Stimulated activated CD8-positive, alpha-beta memory T cell treated with anti-CD3 and anti-CD28 coated beads, Interleukin-4, amount 100 ng/mL, for 1 hour (primary cell): ENCODE data around the gene SLC25A43.
"Not testable (repeated sequence)": the region's sequence is repeated elsewhere in the genome, so short reads cannot be mapped to it uniquely, and the experiment has no call there.

ENCODE experiments used
- DNase-seq, 2 donors: peaks; one replicate each; pipeline ENCODE4 v3.0.0-alpha.2; 2020; ENCODE audit warnings: low read depth in 2 of 2, low spot score in 1 of 2

Gene SLC25A43

DNA sequence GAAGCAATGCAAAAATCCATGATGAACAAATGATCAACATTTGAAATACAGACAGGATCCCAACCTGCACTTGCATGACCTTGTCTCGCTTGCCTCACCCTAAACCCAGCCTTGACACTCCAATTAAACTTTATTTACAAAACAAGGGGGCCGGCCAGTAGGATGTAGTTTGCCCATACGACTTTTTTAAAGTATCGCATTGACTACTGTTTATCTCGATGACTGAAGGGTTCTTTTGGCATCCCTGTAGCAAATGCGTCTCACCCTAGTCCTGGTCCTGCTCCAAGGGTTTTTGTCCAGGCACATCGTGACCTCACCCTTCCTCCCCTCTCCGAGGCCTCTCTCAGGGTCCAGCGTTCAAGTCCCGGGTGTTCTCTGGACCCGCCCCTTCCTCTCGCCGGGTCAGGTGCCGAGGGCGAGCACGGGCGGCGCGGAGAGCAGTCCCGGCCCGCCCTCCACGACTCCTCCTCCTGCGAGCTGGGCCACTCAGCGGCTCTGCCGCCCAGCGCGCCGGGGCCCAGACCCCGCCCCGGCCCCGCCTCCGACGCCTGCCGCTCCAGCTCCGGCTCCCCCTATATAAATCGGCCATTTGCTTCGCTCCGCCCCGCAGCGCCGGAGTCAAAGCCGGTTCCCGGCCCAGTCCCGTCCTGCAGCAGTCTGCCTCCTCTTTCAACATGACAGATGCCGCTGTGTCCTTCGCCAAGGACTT is 68.9 kb downstream of the SLC25A43 start, which contains the start of gene SLC25A5:
SLC25A5 (plus strand) TSS at position 603 of the 709 bp plus-strand sequence; CDS start at position 675, 72 bp downstream.
- DNase-seq: peak; percentile 42 to 60

DNA sequence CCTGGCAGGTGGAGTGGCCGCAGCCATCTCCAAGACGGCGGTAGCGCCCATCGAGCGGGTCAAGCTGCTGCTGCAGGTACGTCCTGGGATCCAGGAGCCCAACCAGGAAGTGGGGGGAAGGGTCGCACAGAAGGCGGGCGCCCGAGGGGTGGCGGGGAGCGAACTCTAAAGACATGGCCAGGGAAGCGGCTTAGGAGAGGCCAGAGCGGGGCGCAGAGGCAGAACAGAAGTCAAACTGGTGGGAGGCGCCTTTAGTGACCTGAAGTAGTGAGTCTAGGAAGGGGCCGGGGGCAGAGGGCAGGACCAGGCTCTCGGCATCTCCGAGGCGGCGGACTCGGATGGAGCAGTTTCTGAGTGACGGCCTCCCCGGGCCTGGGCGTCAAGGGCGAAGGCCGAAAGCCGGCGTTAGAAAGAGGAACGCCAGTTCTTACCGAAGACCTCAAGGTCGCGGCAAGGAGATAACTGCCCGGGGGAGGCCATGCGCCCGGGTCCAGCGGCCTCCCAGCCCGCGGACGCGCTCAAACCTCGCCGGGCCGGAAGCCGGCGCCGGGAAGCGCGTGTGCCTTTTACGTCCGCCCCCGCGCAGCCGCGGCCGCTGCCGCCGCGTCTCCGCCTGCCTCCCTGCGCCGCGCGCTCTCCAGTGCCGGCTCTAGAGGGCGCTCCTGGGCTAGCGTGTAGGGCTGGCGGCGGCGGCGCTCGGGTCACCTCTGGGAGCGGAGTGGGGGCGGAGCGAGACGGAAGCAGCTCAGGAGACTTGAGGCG is 69.6 kb downstream of the SLC25A43 start:
- DNase-seq: peak; percentile 67 to 70

DNA sequence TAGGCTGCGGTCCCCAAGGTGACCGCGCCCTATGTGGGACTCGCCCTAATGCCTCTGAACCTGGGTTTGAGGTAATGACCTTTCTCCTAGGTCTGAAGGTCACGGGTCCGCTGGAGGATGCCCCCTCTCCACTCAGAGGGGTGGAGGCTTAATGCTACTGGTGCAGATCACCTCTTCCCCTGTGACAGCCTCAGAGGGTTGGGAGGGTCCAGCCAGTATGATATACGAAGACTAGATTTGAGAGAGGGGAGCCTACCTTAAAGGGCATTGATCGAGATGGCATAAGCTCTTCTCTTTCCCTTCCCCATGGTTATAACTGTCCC is 70.1 kb downstream of the SLC25A43 start:
- DNase-seq: no peak

DNA sequence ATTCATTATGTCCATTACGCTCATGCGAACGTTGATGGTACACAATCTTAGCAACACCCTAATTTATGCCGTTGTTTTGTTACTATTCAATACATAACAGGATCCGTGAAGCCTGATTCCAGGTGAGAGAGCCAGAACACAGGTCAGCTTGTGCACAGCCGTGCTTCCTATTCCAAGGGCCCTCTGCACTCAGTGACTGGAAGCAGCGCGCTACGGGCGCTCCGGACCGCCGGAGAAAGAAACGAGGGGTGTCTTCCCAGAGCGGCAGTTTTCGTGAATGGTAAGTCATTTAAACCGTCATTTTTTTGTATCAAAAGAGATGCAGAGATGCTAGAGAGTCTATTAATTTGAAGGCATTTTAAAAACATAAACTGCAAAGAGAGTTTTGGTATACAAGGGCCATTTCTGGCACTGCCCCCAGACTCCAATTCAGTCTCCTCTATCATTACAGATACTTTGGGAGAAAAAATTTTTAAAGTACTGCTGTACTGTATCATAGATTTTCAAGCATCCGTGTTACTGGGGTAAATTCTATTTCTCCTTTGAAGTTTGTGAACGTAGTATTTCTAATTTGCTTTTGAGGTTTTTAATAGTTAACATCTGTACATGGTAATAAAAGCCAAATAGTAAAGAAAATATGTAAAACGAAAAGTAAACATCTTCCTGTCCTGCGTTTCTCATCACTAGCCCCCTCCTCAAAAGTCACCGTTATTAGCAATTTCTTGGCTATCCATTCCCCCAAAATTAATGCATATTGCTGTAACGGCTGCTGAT is 75.7 kb downstream of the SLC25A43 start:
- no peak for DNase-seq

DNA sequence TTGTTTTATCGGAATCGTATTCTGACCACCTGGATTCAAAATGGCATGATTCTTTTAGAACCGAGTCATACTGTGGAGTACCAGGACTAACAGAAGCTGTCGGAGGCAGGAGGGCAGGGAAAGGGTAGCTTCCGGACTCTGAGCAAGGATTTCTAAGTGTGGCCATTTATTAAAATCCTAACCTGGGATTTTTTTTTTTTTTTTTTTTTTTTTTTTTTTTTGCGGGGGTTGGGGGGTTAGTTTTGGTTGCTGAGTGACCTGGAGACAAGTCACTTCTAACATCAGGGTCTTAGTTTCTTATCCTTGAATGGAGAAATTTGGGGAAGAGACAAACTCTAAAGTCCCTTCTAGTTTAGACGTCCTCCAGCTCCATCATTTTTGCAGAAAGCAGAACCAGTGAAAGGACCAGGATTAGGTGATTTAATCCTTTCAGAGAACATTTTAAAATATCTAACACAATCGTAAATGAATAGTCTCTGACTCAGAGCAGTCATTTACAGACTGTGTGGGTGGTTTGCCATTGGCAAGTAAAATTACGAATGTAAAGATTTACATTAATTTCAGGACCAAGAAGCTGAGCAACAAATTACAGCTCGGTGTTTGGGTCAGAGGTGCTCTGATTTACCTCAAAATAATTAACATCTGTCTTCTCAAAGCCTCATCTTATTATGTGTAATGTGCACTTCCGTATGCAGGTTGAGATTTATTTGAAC is 76.4 kb downstream of the SLC25A43 start:
- DNase-seq: no peak

DNA sequence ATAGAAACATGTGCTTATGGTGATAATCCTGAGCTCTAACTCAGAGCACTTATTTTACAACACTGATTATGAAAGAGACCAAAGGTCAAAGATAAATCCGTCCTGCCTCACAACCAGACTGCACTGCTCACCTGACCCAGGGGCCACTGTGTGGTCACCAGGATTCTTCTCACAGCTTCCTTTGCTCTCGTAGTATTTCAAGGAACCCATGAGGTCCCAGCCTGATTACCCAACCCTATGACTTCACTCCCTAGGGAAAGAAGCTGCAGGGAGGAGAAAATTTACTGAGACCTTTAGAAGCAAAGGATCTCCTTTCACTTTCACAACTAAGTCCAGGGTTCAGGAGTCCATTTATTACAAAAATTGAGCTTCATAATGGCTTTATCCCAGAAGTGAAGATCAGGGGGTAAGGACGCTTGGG is 78.7 kb downstream of the SLC25A43 start:
- no peak for DNase-seq

DNA sequence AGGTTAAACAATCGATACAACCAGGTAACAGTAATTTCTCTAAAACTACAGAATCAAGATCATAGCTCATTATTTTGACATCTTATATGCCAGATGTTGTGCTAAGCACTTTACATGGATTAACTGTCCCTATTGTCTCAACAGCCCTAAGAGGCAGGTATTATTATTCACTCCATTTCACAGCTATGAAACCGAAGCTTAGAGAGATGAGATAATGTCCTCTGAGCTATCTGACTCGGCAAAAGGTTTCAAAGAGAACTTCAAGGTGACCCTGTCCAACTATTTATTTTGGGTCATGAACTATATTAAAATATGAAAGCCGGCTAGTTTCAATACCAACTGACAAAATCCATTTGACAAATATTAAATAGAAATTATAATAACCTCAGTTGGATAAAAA is 79.4 kb downstream of the SLC25A43 start:
- no peak for DNase-seq

DNA sequence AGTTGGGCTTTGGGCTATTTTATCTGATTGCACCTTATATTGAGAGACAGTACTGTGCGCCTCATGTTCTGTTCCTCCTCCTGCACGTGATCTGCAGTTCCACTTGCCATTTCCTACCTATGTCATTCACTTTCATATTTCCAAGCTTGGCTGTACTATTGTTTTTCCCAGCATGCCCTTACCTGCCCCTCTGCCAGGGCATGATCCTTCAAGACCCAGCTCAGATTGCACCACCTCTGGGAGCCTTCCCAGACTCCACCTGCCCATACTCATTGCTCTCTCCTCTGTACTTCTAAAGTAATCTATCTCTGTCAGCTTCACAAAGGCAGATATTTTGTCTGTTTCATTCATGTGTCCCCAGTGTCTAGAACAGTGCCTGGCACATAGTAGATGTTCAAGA is 80.7 kb downstream of the SLC25A43 start:
- no peak for DNase-seq

DNA sequence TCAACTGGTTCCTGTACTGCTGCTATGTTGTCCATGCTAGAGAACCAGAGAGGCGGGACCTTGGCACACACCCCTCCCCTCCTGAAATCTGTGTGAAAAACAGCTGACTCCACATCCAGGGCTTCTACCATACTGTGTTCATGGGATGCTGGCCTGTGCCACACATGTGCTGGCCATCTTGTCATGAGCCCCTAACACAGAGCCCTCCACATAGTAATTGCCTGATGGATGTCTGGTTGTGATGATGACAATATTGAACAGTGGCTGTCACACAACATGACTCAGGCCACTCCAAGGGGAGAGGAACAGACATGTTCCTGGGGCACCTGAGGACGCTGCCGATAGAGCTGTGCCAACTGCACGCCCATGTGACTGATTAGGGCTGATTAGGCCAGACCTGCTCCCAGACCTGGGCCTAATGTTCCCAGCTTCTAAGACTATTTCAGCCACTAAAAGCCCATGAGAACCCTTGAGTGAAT is 82.2 kb downstream of the SLC25A43 start:
- no peak for DNase-seq

DNA sequence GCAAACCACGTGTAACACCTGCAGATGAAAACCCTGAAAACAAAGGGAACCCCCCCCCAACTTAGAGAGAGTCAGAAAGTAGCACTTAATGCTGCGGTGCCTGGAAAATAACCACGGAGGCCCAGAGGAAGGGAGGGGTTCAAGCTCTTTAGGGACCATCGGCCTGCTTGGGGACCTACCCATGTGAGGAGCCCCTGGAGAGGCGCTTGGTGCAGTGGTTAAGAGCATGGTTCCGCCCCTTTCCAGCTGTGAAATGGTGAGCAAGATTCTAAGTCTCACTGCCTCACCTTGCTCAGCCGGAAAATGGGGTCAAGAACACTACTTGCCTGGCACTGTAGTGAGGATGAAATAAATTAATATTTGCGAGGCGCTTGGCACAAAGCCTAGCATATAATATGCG is 82.9 kb downstream of the SLC25A43 start:
- DNase-seq: no peak

DNA sequence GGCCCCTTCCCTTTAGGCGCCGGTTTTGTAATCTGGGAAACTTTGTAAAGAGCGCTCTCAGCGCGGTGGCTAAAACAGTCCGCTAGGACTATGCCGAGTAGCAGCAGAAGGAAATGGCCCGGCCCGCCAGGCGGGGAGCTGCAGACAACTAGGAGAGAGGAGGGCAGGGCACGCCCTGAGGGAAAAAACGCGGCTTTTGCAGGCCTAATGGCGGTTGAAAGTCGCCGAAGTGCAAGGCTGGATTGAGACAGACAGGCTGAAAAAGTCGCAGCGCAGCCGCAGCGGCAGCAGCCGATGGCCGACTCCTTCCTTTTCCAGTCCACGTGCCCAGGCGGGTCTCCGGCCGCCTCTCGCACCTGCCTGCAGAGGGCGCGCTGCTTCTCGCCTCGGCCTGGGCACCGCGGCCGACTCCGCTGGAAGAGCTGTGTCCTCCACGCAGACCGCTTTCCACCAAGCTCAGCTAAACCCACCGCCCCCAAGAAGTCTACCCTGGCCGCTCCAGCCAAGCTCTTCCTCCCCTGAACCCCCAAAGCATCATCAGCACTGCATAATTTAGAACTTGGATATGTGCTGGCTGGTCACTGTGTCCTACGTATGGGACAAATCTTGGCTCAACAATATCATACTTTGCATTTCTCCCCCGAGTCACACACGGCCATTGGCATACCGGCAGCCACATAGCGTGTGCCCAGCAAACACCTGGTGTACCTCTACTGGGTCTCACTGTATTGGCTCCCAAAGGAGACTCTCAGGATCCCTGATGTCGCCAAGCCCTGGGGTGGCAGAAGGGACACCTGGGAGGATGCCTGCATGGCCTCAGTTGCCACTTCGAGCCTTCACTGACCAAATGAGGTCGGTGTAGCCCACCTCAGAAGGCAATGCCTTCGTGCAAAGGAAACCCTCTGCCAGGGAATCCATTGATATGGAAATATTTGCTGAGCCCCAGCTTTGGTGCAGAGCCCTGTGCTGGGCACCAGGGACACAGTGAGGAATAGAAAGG is 83.6 kb downstream of the SLC25A43 start:
- DNase-seq: peak; percentile 13 to 28

DNA sequence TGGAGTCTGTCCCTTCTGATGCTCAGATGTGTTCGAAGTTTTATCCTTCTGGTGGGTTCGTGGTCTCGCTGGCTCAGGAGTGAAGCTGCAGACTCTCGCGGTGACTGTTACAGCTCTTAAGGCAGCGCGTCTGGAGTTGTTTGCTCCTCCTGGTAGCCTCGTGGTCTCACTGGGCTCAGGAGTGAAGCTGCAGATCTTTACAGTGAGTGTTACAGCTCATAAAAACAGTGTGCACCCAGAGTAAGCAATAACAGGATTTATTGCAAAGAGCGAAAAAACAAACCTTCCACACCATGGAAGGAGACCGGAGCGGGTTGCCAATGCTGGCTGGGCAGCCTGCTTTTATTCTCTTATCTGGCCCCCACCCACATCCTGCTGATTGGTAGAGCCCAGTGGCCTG is 87.6 kb downstream of the SLC25A43 start:
- no peak for DNase-seq

DNA sequence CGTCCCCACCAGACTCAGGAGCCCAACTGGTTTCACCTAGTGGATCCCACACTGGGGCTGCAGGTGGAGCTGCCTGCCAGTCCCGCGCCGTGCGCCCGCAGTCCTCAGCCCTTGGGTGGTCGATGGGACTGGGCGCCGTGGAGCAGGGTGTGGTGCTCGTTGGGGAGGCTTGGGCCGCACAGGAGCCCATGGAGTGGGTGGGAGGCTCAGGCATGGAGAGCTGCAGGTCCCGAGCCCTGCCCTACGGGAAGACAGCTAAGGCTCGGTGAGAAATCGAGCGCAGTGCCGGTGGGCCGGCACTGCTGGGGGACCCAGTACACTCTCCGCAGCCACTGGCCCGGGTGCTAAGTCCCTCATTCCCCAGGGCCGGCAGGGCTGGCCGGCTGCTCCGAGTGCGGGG is 88.6 kb downstream of the SLC25A43 start:
- DNase-seq: not testable (repeated sequence)

DNA sequence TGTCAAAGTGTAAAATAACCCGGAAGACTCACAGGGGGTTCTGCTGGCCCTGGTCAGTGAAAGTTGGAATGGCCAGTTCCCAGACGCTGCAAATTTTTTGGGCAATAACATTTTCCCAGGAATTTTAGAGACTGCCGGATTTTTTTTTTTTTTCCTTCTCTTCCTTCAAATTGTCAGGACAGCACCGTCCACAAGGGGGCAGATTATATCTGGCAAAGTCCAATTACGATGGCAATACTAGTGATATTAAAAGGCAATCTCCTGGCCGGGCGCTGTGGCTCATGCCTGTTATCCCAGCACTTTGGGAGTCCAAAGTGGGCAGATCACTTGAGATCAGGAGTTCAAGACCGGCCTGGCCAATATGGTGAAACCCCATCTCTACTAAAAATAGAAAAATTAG is 89.6 kb downstream of the SLC25A43 start:
- DNase-seq: no peak

DNA sequence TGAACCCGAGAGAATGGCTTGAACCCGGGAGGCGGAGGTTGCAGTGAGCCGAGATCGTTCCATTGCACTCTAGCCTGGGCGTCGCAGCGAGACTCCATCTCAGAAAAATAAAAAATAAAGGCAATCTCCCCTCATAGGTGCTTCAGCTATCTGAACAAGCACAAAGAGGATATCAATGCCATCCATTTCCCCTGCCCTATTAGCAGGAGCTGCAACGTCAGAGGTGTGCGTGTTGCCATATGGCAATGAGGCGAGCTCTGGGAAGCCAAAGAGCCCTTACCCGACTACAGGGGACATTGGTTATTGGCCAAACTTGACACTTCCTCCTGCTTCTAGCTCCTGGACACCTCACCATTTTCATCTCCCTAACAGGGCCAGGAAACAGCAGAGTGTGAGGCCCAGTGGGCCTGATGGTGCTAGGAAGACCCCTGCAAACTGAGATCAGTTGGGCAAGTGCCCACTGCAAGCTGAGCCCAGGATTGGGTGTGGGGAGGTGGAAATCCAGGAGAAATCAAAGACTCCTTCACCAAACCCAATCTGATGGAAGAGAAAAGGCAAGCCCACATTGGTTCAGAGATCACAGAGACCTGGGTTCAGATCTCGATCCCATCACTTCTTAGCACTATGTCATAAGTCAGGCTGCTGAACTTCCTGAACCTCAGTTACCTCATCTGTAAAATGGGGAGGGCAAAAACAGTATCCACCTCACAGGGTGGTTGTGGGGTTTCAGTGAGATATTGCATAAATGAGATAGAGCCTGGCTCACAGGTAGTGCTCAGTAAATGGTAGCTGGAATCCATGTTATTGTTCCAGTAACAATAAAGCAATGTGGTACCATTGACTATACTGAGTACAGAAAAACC is 90.3 kb downstream of the SLC25A43 start:
- DNase-seq: no peak

DNA sequence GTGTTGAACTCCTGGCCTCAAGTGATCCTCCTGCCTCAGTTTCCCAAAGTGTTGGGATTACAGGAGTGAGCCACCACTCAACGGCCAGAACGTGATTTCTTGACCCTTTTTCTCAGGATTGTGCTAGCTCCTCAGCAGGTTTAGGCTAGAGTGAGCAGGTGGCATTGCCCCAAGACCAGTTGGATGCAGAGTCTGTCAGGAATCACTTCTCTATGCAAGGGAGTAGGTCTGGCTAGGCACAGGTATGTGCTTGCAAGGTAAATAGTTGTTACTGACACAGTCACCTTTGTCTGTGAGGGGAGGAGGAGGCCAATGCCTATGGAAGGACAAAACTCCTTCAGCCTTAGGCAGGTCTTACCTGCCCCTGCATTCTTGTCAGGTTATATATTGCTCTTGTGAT is 93.3 kb downstream of the SLC25A43 start:
- DNase-seq: no peak

DNA sequence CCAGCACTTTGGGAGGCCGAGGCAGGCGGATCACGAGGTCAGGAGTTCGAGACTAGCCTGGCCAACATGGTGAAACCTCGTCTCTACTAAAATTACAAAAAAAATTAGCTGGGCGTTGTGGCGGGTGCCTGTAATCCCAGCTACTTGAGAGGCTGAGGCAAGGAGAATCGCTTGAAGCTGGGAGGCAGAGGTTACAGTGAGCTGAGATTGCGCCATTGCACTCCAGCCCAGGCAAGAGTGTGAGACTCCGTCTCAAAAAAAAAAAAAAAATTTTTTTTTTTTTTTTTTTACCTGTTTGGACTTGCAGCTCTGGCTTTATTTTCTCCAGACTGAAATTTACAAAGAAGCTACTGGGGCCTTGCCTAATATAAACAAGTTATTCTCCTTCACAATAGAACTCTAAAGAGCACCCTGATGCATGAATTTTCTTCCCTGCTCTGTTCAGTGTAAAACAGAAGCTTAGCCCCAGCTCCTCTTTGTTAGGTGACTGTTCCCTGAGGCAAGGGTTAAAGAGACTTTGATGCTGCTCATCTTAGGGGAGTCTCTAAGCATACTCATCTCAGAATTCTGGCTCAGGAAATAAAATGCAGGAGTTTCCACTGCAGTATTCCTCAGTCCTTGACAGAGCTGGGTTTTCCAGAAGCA is 94.8 kb downstream of the SLC25A43 start:
- not testable (repeated sequence) for DNase-seq
